Measurements from ENCODE around the gene SELENOI.

DNA sequence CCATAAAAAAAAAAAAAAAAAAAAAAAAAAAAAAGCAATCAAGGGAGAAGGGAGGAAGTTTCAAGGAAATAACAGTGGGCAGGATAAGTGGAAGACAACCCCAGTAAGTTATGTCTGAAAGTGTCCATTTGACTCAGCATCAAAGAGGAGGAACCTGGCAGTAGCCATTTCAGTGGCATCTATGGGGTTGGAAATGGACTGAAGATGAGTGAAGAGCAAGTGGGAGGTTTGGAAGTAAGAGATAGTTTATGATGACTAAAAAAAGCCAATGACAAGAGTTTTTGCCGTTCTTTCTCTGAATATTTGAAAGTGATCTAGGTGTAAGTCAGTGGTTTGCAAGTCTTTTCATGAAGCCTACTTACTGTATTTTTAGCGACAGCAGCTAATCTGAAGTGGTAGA, 9.2 kb upstream of the SELENOI start:
- TF ChIP-seq, protein P1, sequence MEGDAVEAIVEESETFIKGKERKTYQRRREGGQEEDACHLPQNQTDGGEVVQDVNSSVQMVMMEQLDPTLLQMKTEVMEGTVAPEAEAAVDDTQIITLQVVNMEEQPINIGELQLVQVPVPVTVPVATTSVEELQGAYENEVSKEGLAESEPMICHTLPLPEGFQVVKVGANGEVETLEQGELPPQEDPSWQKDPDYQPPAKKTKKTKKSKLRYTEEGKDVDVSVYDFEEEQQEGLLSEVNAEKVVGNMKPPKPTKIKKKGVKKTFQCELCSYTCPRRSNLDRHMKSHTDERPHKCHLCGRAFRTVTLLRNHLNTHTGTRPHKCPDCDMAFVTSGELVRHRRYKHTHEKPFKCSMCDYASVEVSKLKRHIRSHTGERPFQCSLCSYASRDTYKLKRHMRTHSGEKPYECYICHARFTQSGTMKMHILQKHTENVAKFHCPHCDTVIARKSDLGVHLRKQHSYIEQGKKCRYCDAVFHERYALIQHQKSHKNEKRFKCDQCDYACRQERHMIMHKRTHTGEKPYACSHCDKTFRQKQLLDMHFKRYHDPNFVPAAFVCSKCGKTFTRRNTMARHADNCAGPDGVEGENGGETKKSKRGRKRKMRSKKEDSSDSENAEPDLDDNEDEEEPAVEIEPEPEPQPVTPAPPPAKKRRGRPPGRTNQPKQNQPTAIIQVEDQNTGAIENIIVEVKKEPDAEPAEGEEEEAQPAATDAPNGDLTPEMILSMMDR (IDR thresholded peaks at IDR 0.05; ENCODE audit: insufficient read depth, low read depth, low read length) = no peak
- TF ChIP-seq EZH2 (IDR thresholded peaks at IDR 0.05; ENCODE audit: insufficient read depth, low read length) = no peak
